Fibroblast of pulmonary artery (primary cell): ENCODE measurements around the gene OR6K3.
"Not testable (repeated sequence)": the region's sequence is repeated elsewhere in the genome, so short reads cannot be mapped to it uniquely, and the experiment has no call there.

Experiments used
- DNase-seq: peaks from one replicate; pipeline ENCODE4 v3.0.0-alpha.2; 2010; ENCODE audit warnings: low read depth
- H3K4me3 ChIP-seq: replicated peaks from 2 replicates; pipeline ENCODE4 v1.5.1; 2011; ENCODE audit warnings: low read depth, mild to moderate bottlenecking, control low read depth, low read length, moderate library complexity
- TF ChIP-seq, protein P1 (sequence below): IDR thresholded peaks from 2 replicates; pipeline ENCODE4 v1.5.1; 2011; ENCODE audit warnings: mild to moderate bottlenecking, control low read depth, low read length, inconsistent platforms; ENCODE audit errors: missing control alignments

Gene OR6K3

DNA sequence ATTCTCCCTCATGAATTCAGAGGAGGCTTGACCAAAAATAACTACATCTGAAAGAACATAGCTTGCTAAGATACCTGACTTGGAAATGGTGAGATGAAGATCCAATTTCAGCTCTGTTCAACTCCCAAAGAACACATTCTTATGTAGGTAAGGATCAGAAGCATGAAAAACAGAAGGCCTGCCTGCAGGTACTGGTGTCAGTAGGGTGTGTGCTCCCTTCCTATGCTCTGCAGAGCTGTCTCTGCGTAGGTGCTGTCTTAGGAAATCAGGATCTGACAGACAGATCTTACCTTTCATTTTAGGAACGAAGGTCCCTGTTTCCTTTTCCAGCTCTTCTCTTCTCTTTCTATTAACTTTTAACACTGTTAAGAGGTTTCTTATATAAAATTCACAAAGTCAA is 14.4 kb downstream of the OR6K3 start:
- DNase-seq, result no peak
- TF ChIP-seq, protein P1, sequence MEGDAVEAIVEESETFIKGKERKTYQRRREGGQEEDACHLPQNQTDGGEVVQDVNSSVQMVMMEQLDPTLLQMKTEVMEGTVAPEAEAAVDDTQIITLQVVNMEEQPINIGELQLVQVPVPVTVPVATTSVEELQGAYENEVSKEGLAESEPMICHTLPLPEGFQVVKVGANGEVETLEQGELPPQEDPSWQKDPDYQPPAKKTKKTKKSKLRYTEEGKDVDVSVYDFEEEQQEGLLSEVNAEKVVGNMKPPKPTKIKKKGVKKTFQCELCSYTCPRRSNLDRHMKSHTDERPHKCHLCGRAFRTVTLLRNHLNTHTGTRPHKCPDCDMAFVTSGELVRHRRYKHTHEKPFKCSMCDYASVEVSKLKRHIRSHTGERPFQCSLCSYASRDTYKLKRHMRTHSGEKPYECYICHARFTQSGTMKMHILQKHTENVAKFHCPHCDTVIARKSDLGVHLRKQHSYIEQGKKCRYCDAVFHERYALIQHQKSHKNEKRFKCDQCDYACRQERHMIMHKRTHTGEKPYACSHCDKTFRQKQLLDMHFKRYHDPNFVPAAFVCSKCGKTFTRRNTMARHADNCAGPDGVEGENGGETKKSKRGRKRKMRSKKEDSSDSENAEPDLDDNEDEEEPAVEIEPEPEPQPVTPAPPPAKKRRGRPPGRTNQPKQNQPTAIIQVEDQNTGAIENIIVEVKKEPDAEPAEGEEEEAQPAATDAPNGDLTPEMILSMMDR, result no peak

DNA sequence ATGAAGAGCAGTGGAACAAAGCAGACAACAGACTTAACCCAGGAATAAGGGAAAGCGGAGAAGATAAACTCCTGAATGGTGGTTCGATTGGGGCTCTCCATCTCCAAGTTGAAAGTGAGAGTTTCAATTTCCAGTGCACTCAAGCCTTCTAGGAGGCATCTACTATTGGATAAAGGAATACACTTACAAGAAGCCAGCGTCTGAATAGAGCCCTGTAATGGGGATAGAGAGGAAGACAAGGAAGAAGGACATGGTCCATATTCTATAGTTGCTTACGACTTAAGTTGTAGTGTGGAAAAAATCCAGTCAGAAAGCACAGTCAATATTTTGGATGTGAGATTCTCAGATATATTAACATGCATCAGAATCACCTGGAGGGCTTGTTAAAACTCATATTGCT is 20.0 kb downstream of the OR6K3 start, which contains the start of gene OR6K2:
Gene OR6K2 (minus strand): TSS at position 101 of the 400 bp plus-strand sequence. CDS start 0 bp downstream, at position 101.
- H3K4me3 ChIP-seq, result no peak within 1 kb of the TSS
- TF ChIP-seq, protein P1, result no peak
- DNase-seq, result no peak

More for the DNA sequence above, 14.4 kb downstream of the OR6K3 start:
- H3K4me3 ChIP-seq, result no peak overlapping the region

DNA sequence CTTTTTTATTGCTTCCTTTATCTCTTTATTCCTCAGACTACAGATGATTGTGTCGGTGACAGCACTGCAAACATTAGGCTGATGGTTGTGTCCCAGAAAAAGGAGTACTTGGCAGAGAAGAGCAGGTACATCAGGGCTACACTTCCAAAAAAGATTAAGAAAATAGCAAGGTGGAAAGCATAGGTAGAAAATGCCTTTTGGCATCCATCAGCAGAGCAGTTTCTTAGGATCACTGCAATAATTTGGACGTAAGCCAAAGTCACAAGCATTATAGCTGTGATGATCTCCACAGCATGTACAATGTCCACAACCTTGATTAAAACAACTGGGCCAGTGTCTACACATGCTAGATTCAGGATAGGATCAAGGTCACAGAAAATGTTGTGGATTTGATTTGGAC is 25.9 kb downstream of the OR6K3 start:
- TF ChIP-seq, protein P1, result no peak
- H3K4me3 ChIP-seq, result no peak overlapping the region
- DNase-seq, result no peak

DNA sequence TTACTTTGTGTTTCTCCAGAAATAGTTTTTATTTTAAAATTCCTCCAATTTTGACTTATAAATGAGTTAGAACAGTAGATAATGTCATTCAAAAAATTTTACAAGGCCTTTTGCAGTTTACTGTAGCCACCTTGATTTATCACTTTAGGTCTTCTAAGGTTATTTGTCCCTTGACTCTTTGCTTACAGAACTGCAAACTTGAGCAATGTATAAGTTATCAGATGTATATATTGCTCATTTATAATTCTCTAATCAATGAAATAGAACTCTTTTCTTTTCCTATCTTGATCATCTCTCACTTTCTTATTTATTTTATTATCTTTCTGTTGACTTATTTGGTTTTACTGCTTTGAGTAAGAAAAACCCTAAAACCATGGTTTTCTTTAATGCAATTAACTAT is 28.2 kb downstream of the OR6K3 start:
- no peak overlapping the region for H3K4me3 ChIP-seq
- no peak for DNase-seq
- TF ChIP-seq, protein P1, result no peak

DNA sequence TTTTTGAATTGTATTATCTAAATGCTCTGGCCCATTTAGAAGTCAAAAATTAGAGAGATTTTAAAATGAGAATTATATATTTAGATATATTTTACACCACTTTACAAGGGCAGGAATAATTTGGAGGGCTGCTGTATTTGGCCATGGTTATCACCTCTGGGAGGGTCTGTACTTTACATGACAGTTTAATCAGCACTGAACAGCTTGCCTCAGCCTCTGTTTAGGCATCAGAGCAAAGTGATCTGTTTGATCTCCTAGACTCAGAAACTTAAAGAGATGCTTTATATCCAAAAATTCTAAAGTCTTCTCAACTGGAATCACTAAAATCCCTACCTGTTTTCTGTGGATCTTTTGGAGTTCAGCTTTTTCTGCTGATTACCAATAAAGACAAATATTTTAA is 28.6 kb downstream of the OR6K3 start:
- TF ChIP-seq, protein P1, result no peak
- H3K4me3 ChIP-seq, result no peak overlapping the region
- DNase-seq, result no peak

DNA sequence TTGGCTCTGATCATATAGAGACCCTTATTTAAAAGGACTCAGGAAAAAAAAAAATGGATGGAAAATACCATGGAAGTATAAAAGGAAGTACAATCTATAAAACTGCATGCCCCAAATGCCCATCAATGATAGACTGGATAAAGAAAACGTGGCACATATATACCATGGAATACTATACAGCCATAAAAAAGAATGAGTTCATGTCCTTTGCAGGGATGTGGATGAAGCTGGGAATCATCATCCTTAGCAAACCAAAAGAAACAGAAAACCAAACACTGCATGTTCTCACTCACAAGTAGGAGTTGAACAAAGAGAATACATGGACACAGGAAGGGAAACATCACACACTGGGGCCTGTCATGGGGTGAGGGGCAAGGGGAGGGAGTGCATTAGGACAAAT is 29.4 kb downstream of the OR6K3 start:
- not testable (repeated sequence) for DNase-seq, H3K4me3 ChIP-seq

DNA sequence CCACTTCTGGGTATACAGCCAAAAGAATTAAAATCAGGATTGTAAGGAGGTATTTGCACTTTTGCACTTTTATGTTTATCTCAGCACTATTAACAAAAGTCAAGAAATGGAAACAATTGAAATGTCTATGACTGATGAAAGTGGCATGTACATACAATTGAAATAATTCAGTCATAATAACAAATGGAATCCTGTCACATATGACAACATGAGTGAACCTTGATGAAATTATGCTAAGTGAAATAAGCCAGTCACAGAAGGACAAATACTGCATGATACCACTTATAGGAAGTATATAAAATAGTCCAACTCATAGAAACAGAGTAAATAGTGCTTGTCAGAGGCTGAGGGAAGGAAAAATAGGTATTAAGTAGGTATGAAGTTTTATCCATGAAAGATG is 30.6 kb downstream of the OR6K3 start:
- no peak for DNase-seq

More for the DNA sequence above, 30.6 kb downstream of the OR6K3 start:
- H3K4me3 ChIP-seq, result no peak overlapping the region
- TF ChIP-seq, protein P1, result no peak
